Endodermal cell (in vitro differentiated cells): ENCODE results near the gene FUT8. TPM values are rescaled to one million over a fixed set of nuclear protein-coding genes. Genes with fewer than 3 reads are reported as not detected.

ENCODE experiments used
- DNase-seq: peaks from one replicate; pipeline ENCODE4 v3.0.0-alpha.2; 2017
- H3K27ac ChIP-seq: 2 replicates; pipeline ENCODE4 v1.5.1; 2013; ENCODE audit warnings: mild to moderate bottlenecking, low read depth, low read length, moderate library complexity
- H3K27me3 ChIP-seq: 2 replicates; pipeline ENCODE4 v1.6.1; 2013; ENCODE audit warnings: mild to moderate bottlenecking, low read length, moderate library complexity; ENCODE audit not compliant: insufficient read depth, control insufficient read depth, poor library complexity, severe bottlenecking
- H3K36me3 ChIP-seq: 2 replicates; pipeline ENCODE4 v1.7.0; 2013; ENCODE audit warnings: mild to moderate bottlenecking, low read length, moderate library complexity; ENCODE audit not compliant: control insufficient read depth, insufficient read depth
- H3K4me1 ChIP-seq: one replicate; pipeline ENCODE4 v1.7.0; 2013; ENCODE audit warnings: low read length; ENCODE audit not compliant: control insufficient read depth, insufficient read depth
- H3K4me3 ChIP-seq: 2 replicates; pipeline ENCODE4 v1.5.1; 2013; ENCODE audit warnings: mild to moderate bottlenecking, low read length, moderate library complexity
- H3K9ac ChIP-seq: 2 replicates; pipeline ENCODE4 v1.6.1; 2013; ENCODE audit warnings: mild to moderate bottlenecking, low read length, moderate library complexity; ENCODE audit not compliant: poor library complexity, severe bottlenecking; ENCODE audit errors: extremely low read depth
- H3K9me3 ChIP-seq: 2 replicates; pipeline ENCODE4 v1.6.1; 2013; ENCODE audit warnings: mild to moderate bottlenecking, low read length, moderate library complexity; ENCODE audit not compliant: control insufficient read depth
- H3K27ac Mint-ChIP-seq: 2 replicates; pipeline ENCODE4 v1.8.0; 2020; ENCODE audit warnings: mixed read lengths
- H3K27me3 Mint-ChIP-seq: 2 replicates; pipeline ENCODE4 v1.8.0; 2021; ENCODE audit warnings: mild to moderate bottlenecking, mixed read lengths; ENCODE audit not compliant: insufficient read depth
- H3K36me3 Mint-ChIP-seq: 2 replicates; pipeline ENCODE4 v1.8.0; 2020; ENCODE audit warnings: low read depth, mixed read lengths
- H3K4me1 Mint-ChIP-seq: 2 replicates; pipeline ENCODE4 v1.8.0; 2020; ENCODE audit warnings: mixed read lengths
- H3K4me3 Mint-ChIP-seq: 2 replicates; pipeline ENCODE4 v1.8.0; 2020; ENCODE audit warnings: mild to moderate bottlenecking, moderate library complexity, mixed read lengths
- H3K9me3 Mint-ChIP-seq: 2 replicates; pipeline ENCODE4 v1.8.0; 2020; ENCODE audit warnings: mild to moderate bottlenecking, mixed read lengths
- CTCF ChIP-seq: fragments of 200-600 bp; sonication (generic); conservative IDR thresholded peaks from 2 replicates; pipeline ENCODE4 v1.5.0; 2021; ENCODE audit warnings: antibody characterized with exemption, mild to moderate bottlenecking
- WGBS, 2 experiments: methylation state at CpG; one replicate each; pipeline versions ENCODE4 v1.1.5 to v1.1.7; 2013; ENCODE audit warnings: missing lambda C conversion rate in 2 of 2, mixed read lengths in 1 of 2; ENCODE audit not compliant: insufficient coverage in 1 of 2, insufficient read length in 1 of 2; 5-methylcytosine and 5-hydroxymethylcytosine counted together
- total RNA-seq, 2 donors: library from RNA; stranded (reverse); fragmentation: NEBNext Ultra II Directional in 1 of 2; extraction: Animal tissue kit (Norgen Biotek cat#: 25700) in 1 of 2; gene quantifications; 2 replicates in 1 of 2; 3 replicates in 1 of 2; pipeline ENCODE4 v1.2.1, GENCODE V29; 2021

FUT8 gene
- total RNA-seq, 2 donors from 2014 or later, result 63.9 to 76.9 TPM

- Histone ChIP-seq H3K36me3 (peaks cover 44% of the 10 kb centered on the region), H3K4me1 (no peaks in the 10 kb centered on the region), H3K4me3 (peak overlapping the region; percentile 52), H3K27me3 (no peaks in the 10 kb centered on the region), H3K9me3 (peaks cover 81% of the 10 kb centered on the region), H3K9ac (no peak overlapping the region), H3K27ac (no peak overlapping the region)
- H3K36me3 Mint-ChIP-seq, result peaks cover 56% of the 10 kb centered on the region
- no peak for TF ChIP-seq CTCF
- peaks cover 2% of the 10 kb centered on the region for H3K27me3 Mint-ChIP-seq
- H3K4me1 Mint-ChIP-seq, result no peaks in the 10 kb centered on the region
- no peak overlapping the region for H3K27ac Mint-ChIP-seq
- H3K9me3 Mint-ChIP-seq, result peaks cover 63% of the 10 kb centered on the region
- H3K4me3 Mint-ChIP-seq, result no peak overlapping the region
- WGBS, 2 experiments, result 93 to 100% methylated on average over 1 of the region's 1 CpG
- no peak for DNase-seq
Measured at GRCh38 chr14:65718629-65719028, 306.1 kb downstream of the FUT8 start.

GRCh38 chr14:65720171-65720570 is 307.6 kb downstream of the FUT8 start:
- TF ChIP-seq CTCF, result no peak
- Mint-ChIP-seq H3K4me1 (no peaks in the 10 kb centered on the region), H3K27ac (no peak overlapping the region), H3K36me3 (peaks cover 56% of the 10 kb centered on the region), H3K9me3 (peaks cover 49% of the 10 kb centered on the region), H3K27me3 (peaks cover 2% of the 10 kb centered on the region), H3K4me3 (no peak overlapping the region)
- H3K9ac ChIP-seq, result no peak overlapping the region
- no peaks in the 10 kb centered on the region for H3K27me3 ChIP-seq
- H3K9me3 ChIP-seq, result peaks cover 80% of the 10 kb centered on the region
- DNase-seq, result no peak
- H3K27ac ChIP-seq, result no peak overlapping the region
- H3K36me3 ChIP-seq, result peaks cover 58% of the 10 kb centered on the region
- WGBS, 2 experiments, result 92 to 100% methylated on average over 1 of the region's 1 CpG
- H3K4me3 ChIP-seq, result peak overlapping the region; percentile 52
- H3K4me1 ChIP-seq, result no peaks in the 10 kb centered on the region

GRCh38 chr14:65720743-65721142 is 308.2 kb downstream of the FUT8 start:
- no peaks in the 10 kb centered on the region for H3K4me1 Mint-ChIP-seq
- Histone ChIP-seq H3K27ac (no peak overlapping the region), H3K27me3 (no peaks in the 10 kb centered on the region), H3K9me3 (peaks cover 80% of the 10 kb centered on the region), H3K36me3 (peaks cover 62% of the 10 kb centered on the region), H3K4me1 (no peaks in the 10 kb centered on the region), H3K9ac (no peak overlapping the region), H3K4me3 (peak overlapping the region; percentile 52)
- no peak overlapping the region for H3K4me3 Mint-ChIP-seq
- no peak for TF ChIP-seq CTCF
- 86 to 96% methylated on average over 1 to 5 of the region's 5 CpGs for WGBS, 2 experiments
- peaks cover 44% of the 10 kb centered on the region for H3K9me3 Mint-ChIP-seq
- H3K36me3 Mint-ChIP-seq, result peaks cover 55% of the 10 kb centered on the region
- no peak for DNase-seq
- H3K27ac Mint-ChIP-seq, result no peak overlapping the region
- peaks cover 2% of the 10 kb centered on the region for H3K27me3 Mint-ChIP-seq
